ENCODE data around the gene SMG7. TPM values are rescaled to one million over a fixed set of nuclear protein-coding genes. Genes with fewer than 3 reads are reported as not detected.

SMG7 gene
- total RNA-seq, 1 donor from 2014 or later, result 63.4 TPM

DNA sequence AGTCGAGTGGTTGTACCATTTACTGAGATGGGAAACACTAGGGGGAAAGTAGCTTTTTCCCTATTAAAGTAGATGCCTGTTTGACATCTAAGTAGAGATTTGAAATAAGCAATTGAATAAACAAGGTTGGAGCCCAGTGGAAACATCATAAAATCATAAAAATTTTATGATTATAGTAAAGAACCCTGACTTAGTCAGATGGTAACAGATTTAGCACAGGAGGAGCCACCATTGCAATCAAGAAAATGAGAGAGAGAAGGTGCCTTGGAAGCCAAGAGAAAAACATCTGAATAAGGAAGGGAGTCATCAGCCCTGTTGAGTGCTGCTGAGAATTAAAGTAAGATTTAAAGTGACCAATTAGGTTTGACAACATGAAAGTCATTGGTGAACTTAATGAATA, 49.8 kb downstream of the SMG7 start:
- peaks cover 24% of the 10 kb centered on the region for H3K36me3 Mint-ChIP-seq
- H3K9me3 Mint-ChIP-seq, result no peaks in the 10 kb centered on the region
- H3K4me3 Mint-ChIP-seq, result no peak overlapping the region
- no peak for TF ChIP-seq CTCF (conservative IDR thresholded peaks at IDR 0.05)
- H3K27ac Mint-ChIP-seq, result no peak overlapping the region
- H3K27me3 Mint-ChIP-seq, result no peaks in the 10 kb centered on the region
- no peaks in the 10 kb centered on the region for H3K4me1 Mint-ChIP-seq (ENCODE audit: unreplicated experiment)
- no peak for DNase-seq (ENCODE audit: extremely low spot score, unreplicated experiment)

DNA sequence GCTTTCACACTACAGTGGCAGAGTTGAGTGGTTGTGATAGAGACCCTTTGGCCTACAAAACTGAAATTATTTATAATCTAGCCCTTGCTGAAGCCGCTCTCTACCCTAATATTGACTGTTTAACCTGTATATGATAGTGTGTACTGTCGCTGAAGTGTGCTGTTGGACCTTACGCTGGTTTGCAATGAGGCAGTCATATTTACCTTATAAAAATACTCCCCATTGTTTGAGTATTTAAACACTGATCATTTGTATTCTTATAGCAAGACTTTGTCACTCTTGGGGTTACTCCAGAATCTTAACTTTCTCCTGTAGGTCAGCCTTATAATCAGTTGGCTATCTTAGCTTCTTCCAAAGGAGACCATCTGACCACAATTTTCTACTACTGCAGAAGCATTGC, 56.3 kb downstream of the SMG7 start:
- H3K27ac Mint-ChIP-seq, result no peak overlapping the region
- no peak overlapping the region for H3K4me3 Mint-ChIP-seq
- H3K36me3 Mint-ChIP-seq, result peaks cover 17% of the 10 kb centered on the region
- no peaks in the 10 kb centered on the region for H3K9me3 Mint-ChIP-seq
- no peak for DNase-seq (ENCODE audit: extremely low spot score, unreplicated experiment)
- H3K27me3 Mint-ChIP-seq, result no peaks in the 10 kb centered on the region
- H3K4me1 Mint-ChIP-seq (ENCODE audit: unreplicated experiment), result no peaks in the 10 kb centered on the region
- TF ChIP-seq CTCF (conservative IDR thresholded peaks at IDR 0.05), result no peak

GRCh38 chr1:183533617-183534174, 61.4 kb downstream of the SMG7 start:
- Mint-ChIP-seq H3K36me3 (peaks cover 20% of the 10 kb centered on the region), H3K4me1 (ENCODE audit: unreplicated experiment) (no peaks in the 10 kb centered on the region), H3K4me3 (no peak overlapping the region), H3K27me3 (no peaks in the 10 kb centered on the region), H3K27ac (peak overlapping the region; percentile 1), H3K9me3 (no peaks in the 10 kb centered on the region)
- DNase-seq (ENCODE audit: extremely low spot score, unreplicated experiment), result no peak
- no peak for TF ChIP-seq CTCF (conservative IDR thresholded peaks at IDR 0.05)

DNA sequence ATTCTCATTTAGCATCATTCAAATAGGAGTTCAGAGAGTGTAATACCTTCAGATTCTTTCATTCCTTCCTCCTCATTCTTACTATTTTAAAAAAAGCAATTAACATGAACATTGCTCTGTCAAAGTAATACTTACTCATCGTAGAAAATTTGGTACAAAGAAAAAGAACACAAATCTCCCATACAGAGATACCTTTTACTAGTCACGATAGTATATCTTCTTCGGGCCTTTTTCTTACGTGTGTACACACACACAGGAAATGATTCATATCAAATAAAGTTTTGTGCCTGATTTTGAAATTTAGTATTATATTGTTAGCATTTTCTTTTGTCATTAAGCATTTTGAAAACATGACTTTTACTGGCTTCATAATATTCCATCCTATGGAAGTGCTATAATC, 65.1 kb downstream of the SMG7 start:
- Mint-ChIP-seq H3K27me3 (no peaks in the 10 kb centered on the region), H3K27ac (no peak overlapping the region), H3K36me3 (peaks cover 30% of the 10 kb centered on the region), H3K4me1 (ENCODE audit: unreplicated experiment) (no peaks in the 10 kb centered on the region), H3K4me3 (no peak overlapping the region), H3K9me3 (no peaks in the 10 kb centered on the region)
- DNase-seq (ENCODE audit: extremely low spot score, unreplicated experiment), result no peak
- TF ChIP-seq CTCF (conservative IDR thresholded peaks at IDR 0.05), result no peak

GRCh38 chr1:183543619-183544204, 71.4 kb downstream of the SMG7 start:
- Mint-ChIP-seq H3K27me3 (no peaks in the 10 kb centered on the region), H3K27ac (peak overlapping the region; percentile 1), H3K36me3 (peaks cover 31% of the 10 kb centered on the region), H3K4me1 (ENCODE audit: unreplicated experiment) (peaks cover 5% of the 10 kb centered on the region), H3K4me3 (no peak overlapping the region), H3K9me3 (no peaks in the 10 kb centered on the region)
- peak; percentile 80 for TF ChIP-seq CTCF (conservative IDR thresholded peaks at IDR 0.05)
- DNase-seq (ENCODE audit: extremely low spot score, unreplicated experiment), result no peak

Measured in type B pancreatic cell (in vitro differentiated cells).